Osteoblast (primary cell): Measurements from ENCODE around the gene PRKCA. TPM values are rescaled to one million over a fixed set of nuclear protein-coding genes. Genes with fewer than 3 reads are reported as not detected.
A peak's percentile ranks its signal among the peaks of the same experiment; 100 is the strongest.

ENCODE experiments used
- DNase-seq: peaks from one replicate; pipeline ENCODE4 v3.0.0; 2011; ENCODE audit warnings: low spot score, mixed read lengths; ENCODE audit not compliant: insufficient read length; ENCODE audit errors: missing footprints
- H2AFZ ChIP-seq: 2 replicates; pipeline ENCODE4 v1.6.0; 2011; ENCODE audit warnings: mild to moderate bottlenecking, low read length
- H3K27ac ChIP-seq: 2 replicates; pipeline ENCODE4 v1.5.1; 2011; ENCODE audit warnings: mild to moderate bottlenecking, low read depth, low read length, moderate library complexity
- H3K27me3 ChIP-seq: 2 replicates; pipeline ENCODE4 v1.6.0; 2012; ENCODE audit warnings: mild to moderate bottlenecking, control low read depth, inconsistent platforms, low read length, moderate library complexity; ENCODE audit not compliant: insufficient read depth
- H3K36me3 ChIP-seq: 2 replicates; pipeline ENCODE4 v1.5.1; 2011; ENCODE audit warnings: mild to moderate bottlenecking, low read length, control low read depth, moderate library complexity; ENCODE audit not compliant: insufficient read depth
- H3K4me1 ChIP-seq: 2 replicates; pipeline ENCODE4 v1.5.1; 2011; ENCODE audit warnings: mild to moderate bottlenecking, low read length, control low read depth, moderate library complexity; ENCODE audit not compliant: insufficient read depth
- H3K4me2 ChIP-seq: 2 replicates; pipeline ENCODE4 v1.6.0; 2011; ENCODE audit warnings: mild to moderate bottlenecking, low read length; ENCODE audit not compliant: insufficient read depth
- H3K4me3 ChIP-seq: fragments of 200-600 bp; sonication (generic); 3 replicates; pipeline ENCODE4 v1.5.1; 2012; ENCODE audit warnings: mild to moderate bottlenecking, low read length, inconsistent platforms; ENCODE audit not compliant: insufficient read depth
- H3K79me2 ChIP-seq: 2 replicates; pipeline ENCODE4 v1.6.0; 2012; ENCODE audit warnings: mild to moderate bottlenecking, low read length, control low read depth, inconsistent platforms; ENCODE audit not compliant: insufficient read depth
- H3K9me3 ChIP-seq: 2 replicates; pipeline ENCODE4 v1.5.1; 2011; ENCODE audit warnings: low read depth, low read length, control low read depth
- H4K20me1 ChIP-seq: 2 replicates; pipeline ENCODE4 v1.6.0; 2012; ENCODE audit warnings: mild to moderate bottlenecking, low read length, control low read depth; ENCODE audit not compliant: insufficient read depth
- CTCF ChIP-seq: IDR thresholded peaks from 2 replicates; pipeline ENCODE4 v1.5.1; 2011; ENCODE audit warnings: mild to moderate bottlenecking, low read depth, low read length, moderate library complexity; ENCODE audit errors: extremely low read depth
- total RNA-seq: library from RNA; depleted of rRNA; stranded (reverse); fragments of >200 nt; gene quantifications from 2 replicates; pipeline ENCODE4 v1.2.3, GENCODE V29; 2012

Gene PRKCA
- total RNA-seq, 1 donor, result 46.0 TPM

- Histone ChIP-seq H3K4me2 (no peak overlapping the region), H3K9me3 (no peaks in the 10 kb centered on the region), H3K27ac (no peak overlapping the region), H3K79me2 (no peaks in the 10 kb centered on the region), H3K4me3 (no peak overlapping the region), H4K20me1 (peaks cover 21% of the 10 kb centered on the region), H3K27me3 (no peaks in the 10 kb centered on the region), H3K4me1 (peaks cover 14% of the 10 kb centered on the region), H3K36me3 (peaks cover 6% of the 10 kb centered on the region), H2AFZ (no peak overlapping the region)
- no peak for DNase-seq
- no peak for TF ChIP-seq CTCF
Observed at GRCh38 chr17:66654764-66655163, 352.4 kb downstream of the PRKCA start.

GRCh38 chr17:66655461-66655860, 353.0 kb downstream of the PRKCA start:
- Histone ChIP-seq H3K4me2 (peak overlapping the region; percentile 18), H3K27ac (peak overlapping the region; percentile 18), H3K4me3 (no peak overlapping the region), H4K20me1 (peaks cover 21% of the 10 kb centered on the region), H3K36me3 (peaks cover 6% of the 10 kb centered on the region), H3K4me1 (peaks cover 14% of the 10 kb centered on the region), H3K79me2 (no peaks in the 10 kb centered on the region), H2AFZ (no peak overlapping the region), H3K27me3 (no peaks in the 10 kb centered on the region), H3K9me3 (no peaks in the 10 kb centered on the region)
- DNase-seq, result no peak
- TF ChIP-seq CTCF, result no peak

- no peaks in the 10 kb centered on the region for H3K79me2 ChIP-seq
- peak; percentile 88 for DNase-seq
- peak overlapping the region; percentile 18 for H3K27ac ChIP-seq
- no peak overlapping the region for H2AFZ ChIP-seq
- no peak for TF ChIP-seq CTCF
- no peaks in the 10 kb centered on the region for H3K27me3 ChIP-seq
- H3K4me3 ChIP-seq, result no peak overlapping the region
- H3K36me3 ChIP-seq, result peaks cover 6% of the 10 kb centered on the region
- peak overlapping the region; percentile 18 for H3K4me2 ChIP-seq
- peaks cover 14% of the 10 kb centered on the region for H3K4me1 ChIP-seq
- no peaks in the 10 kb centered on the region for H3K9me3 ChIP-seq
- peaks cover 19% of the 10 kb centered on the region for H4K20me1 ChIP-seq
Observed at GRCh38 chr17:66655861-66656260, 353.4 kb downstream of the PRKCA start.

GRCh38 chr17:66661411-66662256, 359.2 kb downstream of the PRKCA start:
- Histone ChIP-seq H3K36me3 (peaks cover 7% of the 10 kb centered on the region), H4K20me1 (peaks cover 16% of the 10 kb centered on the region), H3K4me2 (no peak overlapping the region), H3K79me2 (no peaks in the 10 kb centered on the region), H3K27ac (no peak overlapping the region), H3K9me3 (no peaks in the 10 kb centered on the region), H3K4me1 (no peaks in the 10 kb centered on the region), H2AFZ (no peak overlapping the region), H3K4me3 (no peak overlapping the region), H3K27me3 (no peaks in the 10 kb centered on the region)
- no peak for DNase-seq
- TF ChIP-seq CTCF, result no peak
